Activated CD8-positive, alpha-beta memory T cell treated with anti-CD3 and anti-CD28 coated beads for 1 hour (primary cell): ENCODE measurements around the gene HSF4.
"Not testable (repeated sequence)": the region's sequence is repeated elsewhere in the genome, so short reads cannot be mapped to it uniquely, and the experiment has no call there.

ENCODE experiments used
- DNase-seq, 2 donors: peaks; one replicate each; pipeline ENCODE4 v3.0.0-alpha.2; 2020; ENCODE audit warnings: low read depth in 1 of 2; ENCODE audit errors: extremely low read depth in 1 of 2

Gene HSF4, protein sequence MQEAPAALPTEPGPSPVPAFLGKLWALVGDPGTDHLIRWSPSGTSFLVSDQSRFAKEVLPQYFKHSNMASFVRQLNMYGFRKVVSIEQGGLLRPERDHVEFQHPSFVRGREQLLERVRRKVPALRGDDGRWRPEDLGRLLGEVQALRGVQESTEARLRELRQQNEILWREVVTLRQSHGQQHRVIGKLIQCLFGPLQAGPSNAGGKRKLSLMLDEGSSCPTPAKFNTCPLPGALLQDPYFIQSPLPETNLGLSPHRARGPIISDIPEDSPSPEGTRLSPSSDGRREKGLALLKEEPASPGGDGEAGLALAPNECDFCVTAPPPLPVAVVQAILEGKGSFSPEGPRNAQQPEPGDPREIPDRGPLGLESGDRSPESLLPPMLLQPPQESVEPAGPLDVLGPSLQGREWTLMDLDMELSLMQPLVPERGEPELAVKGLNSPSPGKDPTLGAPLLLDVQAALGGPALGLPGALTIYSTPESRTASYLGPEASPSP

DNA sequence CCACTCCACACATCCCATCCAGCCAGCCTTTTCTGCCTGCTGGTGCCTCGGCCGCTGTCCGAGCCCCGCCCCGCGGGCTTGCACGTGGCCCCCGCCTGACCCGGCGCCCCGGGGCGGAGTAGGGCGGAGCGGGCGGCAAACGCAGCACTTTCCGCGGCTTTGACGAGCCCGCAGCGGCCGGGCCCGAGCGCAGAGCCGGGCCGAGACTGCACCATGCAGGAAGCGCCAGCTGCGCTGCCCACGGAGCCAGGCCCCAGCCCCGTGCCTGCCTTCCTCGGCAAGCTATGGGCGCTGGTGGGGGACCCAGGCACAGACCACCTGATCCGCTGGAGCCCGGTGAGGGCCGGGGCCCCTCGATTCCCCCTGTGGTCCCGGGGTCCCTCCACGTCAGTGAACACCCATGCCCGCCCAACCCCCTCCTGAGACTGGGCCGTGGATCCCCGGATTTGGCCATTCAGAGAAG lies at the start of gene HSF4:
TSS of gene HSF4 (plus strand) at position 147 of the 463 bp plus-strand sequence. CDS start at position 214, 67 bp downstream.
- DNase-seq, result no peak

DNA sequence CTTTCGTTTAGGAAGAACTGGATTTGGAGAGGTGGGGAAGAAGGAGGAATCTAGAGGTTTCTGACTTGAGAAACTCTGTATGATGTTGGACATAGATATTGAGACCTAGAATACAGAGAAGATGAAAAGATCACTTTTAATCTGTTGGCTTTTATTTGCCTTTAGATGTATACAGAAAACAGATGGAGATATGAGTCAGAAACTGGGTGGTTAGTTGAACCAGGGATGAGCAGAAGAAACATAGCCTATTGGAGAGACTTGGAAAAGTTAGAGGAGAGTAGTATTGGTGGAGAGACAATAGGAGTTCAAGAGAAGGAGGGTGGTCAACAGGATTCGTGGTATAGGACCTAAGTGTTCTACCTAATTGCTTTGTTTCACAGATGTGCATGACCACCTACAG lies 49.8 kb upstream of the HSF4 start:
- no peak for DNase-seq

DNA sequence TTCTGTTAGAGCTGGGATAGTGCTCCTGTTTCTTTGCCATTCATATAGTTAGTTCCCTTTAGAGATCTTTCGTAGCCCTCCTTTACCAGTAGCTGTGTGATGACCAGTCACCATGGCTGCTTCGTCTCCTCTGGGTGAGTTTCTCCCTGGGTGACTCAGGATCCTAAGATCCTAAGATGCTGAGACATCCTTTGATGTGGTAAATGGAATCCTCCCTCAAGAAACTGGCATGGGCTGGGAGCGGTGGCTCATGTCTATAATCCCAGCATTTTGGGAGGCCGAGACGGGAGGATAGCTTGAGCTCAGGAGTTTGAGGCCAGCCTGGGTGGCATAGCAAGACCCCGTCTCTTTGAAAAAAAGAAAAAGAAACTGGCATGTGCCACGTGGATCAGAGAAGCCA lies 48.9 kb upstream of the HSF4 start:
- DNase-seq, result no peak

DNA sequence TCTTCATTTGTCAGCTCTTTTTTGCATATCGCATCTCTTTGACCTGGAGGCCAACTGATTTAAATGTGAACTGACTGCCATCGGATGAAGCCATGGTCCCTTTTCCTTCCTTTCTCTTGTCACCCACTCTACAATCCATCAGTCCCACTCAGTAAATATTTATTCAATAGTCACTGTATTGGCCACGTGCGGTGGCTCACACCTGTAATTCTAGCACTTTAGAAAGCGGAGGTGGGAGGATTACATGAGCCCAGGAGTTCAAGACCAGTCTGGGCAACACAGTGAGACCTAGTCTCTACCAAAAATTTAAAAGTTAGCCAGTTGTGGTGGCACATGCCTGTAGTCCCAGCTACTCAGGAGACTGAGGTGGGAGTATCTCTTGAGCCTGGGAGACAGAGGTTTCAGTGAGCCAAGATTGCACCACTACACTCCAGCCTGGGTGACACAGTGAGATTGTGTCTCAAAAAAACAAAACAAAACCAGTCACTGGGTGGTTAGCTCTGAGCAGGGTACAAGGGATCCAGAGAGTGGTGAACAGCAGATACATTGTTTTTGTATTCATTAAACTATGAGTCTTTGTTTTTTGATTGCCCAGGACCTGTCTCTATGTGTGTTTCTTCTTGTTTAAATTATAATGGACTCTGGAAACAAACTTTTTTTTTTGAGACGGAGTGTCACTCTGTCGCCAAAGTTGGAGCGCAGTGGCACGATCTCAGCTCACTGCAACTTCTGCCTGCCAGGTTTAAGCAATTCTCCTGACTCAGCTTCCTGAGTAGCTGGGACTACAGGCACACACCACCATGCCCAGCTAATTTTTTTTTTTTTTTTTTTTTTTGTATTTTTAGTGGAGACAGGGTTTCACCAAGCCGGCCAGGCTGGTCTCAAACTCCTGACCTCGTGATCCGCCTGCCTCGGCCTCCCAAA lies 47.9 kb upstream of the HSF4 start:
- DNase-seq, result no peak

DNA sequence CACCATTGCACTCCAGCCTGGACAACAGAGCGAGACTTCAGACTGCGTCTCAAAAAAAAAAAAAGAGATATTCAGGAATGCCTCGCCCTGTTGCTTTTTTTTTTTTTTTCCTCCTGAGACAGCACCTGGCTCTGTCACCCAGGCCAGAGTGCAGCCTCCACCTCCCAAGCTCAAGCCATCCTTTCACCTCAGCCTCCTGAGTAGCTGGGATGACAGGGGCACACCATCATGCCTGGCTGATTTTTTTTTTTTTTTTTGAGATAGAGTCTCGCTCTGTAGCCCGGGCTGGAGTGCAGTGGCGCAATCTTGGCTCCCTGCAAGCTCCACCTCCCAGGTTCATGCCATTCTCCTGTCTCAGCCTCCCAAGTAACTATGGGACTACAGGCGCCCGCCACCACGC lies 46.8 kb upstream of the HSF4 start:
- no peak for DNase-seq

DNA sequence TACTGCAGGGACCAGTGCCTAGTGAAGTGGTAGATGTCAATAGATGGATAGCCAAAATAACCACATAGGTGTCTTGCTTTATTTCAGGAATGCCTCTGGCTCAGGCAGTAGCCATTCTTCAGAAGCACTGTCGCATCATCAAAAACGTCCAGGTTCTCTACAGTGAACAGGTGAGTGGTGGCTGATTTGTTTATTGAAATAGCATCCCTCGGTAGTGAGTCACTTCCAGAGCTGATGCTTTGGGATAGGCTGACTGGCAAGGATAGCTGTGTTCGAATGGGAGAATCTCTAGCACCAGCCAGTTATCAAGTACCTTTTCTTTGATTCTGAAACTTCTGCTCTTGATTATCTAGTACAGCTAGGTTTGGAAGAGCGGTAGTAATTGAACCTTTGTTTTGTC lies 44.5 kb upstream of the HSF4 start:
- no peak for DNase-seq

DNA sequence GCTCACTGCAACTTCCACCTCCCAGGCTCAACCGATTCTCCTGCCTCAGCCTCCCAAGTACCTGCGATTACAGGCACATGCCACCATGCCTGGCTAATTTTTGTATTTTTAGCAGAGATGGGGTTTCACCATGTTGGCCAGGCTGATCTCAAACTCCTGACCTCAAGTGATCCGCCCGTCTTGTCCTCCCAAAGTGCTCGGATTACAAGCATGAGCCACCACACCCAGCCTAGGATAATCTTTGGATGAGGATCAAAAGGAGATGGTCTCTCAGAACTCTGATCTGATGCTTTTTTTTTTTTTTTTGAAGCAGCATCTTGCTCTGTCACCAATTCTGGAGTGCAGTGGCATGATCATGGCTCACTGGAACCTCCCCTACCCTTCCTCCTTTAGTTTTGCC lies 41.7 kb upstream of the HSF4 start:
- DNase-seq, result not testable (repeated sequence)

DNA sequence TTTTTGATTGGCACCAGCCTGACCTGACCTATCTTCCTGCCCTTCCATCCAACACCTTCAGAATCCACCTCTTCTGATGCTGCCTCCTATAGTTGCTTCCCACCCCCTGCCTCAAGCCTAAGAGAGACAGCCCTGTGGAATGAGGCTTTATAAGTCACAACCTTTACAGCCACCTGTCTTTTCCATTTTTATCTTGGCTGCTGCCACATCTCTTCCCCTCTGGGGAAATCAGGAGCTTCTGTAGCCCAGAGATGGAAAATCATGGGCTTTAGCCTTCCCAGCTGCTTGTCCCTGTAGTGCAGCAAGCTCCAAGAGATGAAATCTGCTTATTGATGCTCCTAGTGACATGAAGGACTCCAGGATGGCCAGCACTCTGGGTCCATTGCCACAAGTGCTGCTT lies 36.1 kb upstream of the HSF4 start:
- DNase-seq, result no peak

DNA sequence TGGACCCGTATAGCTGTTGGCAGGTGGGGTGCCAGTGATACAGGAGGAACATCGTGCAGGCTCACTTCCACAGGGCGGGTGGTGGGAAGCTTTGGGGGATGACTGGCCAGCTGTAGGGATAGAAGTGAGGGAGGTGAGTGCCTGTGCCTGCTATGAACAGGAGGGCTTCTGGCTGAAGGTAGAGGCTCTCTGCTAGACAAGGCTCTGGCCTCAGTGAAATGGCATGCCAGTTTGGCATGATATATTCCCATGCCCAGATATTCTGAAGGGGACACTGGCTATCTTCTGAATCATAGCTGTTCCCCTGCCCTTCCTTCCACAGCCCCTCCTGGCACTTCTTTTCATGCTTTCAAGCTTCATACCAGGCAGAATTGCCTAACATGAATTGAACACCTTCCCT lies 35.7 kb upstream of the HSF4 start:
- no peak for DNase-seq

DNA sequence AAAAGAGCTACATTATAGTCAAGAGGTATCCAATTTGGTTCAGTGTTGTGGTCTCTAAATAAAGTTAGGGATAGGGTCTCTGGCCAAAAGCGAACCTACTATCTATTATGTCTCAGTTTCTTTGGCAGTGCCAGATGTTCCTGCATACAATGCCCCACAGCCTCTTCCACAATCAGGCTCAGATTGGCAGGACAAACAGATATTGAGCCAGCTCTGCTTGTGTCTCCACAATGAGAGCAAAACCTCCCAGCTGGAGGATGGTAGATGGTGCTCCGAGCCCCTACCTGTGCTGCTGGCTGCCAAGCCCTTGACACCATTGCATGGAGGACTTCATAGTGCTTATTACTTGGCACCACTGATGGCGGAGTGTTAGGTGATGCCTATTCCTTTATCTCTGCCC lies 35.1 kb upstream of the HSF4 start:
- no peak for DNase-seq

DNA sequence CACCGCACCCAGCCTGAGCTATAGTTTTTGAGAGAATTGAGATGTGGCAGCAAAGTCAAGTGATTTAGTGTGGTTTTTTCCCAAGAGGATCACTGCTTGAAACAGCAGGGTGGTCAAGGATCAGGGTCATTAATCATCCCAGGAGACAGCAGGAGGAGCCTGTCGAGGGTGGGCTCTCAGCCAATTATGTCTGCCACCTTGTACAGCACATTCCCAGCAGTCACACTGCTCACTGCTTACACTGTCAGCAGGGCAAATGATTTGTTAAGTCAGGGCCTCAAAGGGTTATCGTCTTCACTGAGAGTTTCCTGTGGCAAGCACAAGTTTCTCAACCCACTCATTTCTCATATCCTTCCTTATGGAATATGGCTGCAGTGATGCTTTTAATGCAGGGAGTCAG lies 26.9 kb upstream of the HSF4 start:
- DNase-seq, result no peak

DNA sequence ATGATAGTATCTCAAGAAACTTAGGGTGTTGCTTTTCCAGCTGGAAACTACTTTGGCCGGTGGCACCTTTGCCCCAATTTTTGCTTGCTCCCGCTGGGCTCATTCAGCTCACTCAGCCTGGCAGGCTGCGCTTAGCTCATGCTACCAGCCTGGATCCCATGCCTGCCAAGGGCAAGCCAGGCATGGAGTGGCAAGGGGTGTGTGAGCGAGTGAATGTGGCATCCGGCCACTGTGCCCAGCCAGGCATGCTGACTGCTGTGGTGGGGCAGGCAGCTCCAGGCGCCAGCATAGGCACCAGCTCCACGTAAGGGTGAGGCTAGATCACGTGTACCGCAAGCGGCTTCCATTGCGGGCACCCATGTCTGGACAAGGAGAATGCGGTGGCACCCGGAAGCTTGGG lies 23.2 kb upstream of the HSF4 start:
- no peak for DNase-seq

DNA sequence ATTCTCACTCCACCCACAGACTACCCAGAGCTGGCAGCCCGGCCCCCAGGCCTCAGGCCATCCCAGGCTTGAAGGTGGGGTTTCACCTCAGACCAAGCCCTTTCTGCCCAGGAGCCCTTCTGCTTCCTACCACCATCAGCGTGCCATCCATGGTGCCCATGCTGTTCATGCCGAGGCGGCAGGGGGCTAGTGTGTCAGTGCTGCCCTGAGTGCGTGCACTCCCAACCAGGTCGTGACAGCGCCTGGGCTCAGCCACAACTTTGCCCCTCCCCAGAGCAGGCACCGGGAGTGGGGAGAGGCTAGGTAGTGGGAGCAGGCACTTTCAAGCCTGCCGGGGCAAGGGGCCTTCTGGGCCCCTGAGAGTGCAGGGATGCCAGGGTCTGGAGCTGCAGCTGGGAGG lies 22.2 kb upstream of the HSF4 start:
- DNase-seq, result no peak

DNA sequence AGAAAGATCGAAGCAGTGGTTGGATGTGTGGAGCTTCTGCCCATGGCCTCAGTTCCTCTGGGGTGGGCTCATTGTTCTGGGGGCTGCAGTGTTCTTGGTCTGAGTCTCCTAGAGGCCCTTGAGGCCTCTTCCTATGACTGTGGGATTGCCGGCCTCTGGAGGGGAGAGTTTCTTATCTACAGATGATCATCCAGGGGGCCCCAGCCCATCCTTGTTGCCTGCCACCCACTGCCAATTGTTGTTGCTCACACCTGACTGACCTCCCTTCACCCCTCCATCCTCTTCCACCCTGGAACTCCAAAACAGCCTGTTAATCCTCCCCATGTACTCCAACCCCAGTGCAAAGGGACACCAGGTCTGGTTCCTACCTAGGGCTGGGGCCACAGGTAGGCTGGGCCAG lies 19.6 kb upstream of the HSF4 start:
- no peak for DNase-seq

DNA sequence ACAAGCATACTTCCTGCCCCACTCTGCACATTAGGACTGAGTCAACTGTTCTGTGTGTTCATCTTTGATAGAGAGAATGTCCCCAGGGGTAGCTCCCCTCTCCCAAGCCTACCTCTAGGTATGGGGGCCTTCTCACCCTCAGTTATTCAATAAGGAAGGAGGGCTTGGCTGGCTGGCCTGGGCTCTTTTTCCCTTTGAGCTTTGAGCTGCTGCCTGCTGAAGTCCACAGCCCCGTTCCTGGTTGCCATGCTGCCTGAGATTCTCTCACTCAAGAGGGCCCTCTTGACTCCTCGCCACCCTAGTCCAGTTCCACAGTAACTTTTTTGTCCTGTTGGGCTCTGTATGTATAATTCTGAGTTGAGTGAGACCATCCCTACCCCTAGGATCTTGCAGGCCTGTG lies 18.8 kb upstream of the HSF4 start:
- DNase-seq, result no peak

DNA sequence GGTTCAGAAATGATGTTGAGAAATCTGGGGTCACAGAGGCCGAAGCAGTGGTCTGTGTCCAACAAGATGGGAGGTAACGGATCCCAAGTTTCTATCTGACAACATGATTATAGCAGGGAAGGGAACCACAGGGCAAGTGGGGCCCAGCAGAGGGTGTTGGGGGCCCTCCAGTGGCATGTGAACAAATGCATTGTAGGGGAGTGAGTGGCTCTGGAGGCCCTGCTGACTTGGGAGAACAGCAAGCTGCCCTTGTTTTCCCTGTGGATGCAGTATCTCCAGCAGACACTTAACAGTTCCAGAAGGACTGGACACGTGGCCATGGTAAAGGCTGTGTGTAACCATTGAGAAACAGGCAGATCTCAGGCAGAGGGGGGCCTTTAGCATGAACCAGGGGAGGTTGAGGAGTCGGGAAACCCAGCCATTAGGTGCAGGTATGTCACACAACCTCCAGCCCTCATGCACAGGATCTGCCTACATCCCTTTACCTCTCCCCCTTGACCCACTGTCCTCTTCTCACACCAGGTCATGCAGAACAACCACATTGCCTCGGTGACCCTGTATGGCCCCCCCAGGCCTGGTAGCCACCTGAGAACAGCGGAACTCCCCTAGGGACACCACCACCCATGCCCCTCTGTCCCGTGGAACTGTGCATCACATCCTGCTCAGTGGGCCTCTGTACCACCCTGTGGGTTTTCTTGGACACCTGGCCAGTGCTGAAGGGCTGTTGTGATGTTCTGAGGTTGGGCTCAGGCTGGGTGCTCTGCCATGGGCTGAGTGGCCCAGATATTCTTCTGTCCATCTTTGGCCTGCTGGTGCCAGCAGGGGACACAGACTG lies 17.8 kb upstream of the HSF4 start:
- no peak for DNase-seq

DNA sequence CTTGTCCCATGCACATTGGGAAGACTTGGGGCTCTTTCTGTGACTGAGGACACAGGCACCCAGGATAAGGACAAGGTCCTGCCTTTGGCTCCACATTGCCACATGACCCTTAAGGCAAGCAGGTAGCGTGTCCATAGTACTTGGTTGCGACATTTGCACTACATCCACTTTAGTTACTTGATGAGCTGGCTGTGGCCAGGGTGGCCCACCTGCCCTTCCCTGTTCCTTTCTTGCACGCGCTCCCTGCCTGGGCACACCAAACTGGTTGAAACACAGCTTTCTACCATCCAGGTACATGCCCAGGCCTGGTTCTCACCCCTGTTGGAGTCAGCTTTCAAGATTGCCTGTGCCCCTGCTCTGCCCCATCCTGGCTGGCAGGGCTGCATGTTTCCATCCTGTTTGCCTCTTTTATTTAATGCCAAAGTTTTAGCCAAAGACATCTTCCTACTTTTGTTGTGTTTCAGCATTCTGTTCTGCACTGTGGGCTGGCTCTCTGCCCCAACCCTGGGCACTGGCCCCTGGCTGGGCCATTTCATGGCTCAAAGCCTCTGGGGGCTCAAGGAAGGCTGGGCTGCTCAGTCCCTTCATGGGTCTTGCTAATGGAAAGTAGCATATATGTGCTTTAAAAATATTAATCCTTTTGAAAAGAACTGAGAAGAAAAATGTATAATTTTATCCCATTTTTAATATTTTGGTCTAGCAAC lies 17.0 kb upstream of the HSF4 start:
- no peak for DNase-seq

DNA sequence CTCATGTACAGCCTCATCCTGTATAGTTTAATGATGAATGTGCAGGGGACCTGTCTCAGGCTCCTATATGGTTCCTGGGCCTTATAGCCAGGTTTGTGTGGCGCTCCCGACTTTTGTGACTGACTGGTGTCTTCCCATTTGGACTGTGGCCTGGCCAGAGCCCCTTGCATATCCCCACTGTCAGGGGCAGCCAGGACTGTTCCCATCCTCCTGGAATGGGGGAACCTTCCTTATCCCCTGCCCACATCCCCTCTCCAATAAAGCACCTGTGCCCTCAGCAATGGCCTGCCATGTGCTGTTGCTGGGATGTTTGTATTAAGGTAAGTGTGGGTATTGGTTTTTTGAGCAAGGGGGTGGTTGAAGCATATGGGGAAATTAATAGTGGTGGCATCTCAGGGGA lies 16.3 kb upstream of the HSF4 start:
- no peak for DNase-seq

DNA sequence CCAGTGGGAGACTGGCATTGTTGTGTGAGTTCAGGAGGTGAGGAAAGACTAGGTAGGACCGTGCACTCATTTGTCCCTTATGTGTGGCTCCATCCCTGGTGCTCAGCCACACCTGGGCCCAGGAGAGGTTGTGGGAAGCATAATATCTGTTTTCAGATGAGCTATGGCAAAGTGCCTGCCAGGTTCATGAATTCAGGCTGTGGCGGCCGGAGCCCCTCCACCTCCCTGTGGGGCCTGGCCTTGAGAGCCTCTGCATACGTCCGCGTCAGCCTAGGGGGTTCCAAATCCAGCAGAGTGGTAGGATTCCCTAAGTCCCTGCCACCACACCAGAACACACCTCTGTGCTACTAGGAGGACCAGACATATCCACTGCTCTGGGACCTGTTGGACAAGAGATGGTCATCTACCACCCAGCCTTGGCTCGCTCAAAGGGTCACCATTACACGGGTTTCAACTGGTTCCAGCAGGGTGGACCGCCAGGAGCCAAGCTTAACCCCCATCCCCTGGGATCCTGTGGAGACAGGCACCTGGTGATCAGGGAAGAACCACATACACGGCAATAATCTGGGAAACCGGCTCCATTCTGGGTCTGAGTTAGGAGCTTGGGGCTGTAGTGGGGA lies 15.8 kb upstream of the HSF4 start:
- DNase-seq, result no peak
